Measurements from ENCODE around the gene LCN1.
A peak's percentile ranks its signal among the peaks of the same experiment; 100 is the strongest.

LCN1 gene

GRCh38 chr9:135502168-135502872 is 18.9 kb upstream of the LCN1 start:
- no peak overlapping the region for H3K4me3 ChIP-seq (ENCODE audit: low read depth, low read length)
- no peak for TF ChIP-seq CTCF (IDR thresholded peaks at IDR 0.05; ENCODE audit: low read depth, low read length, missing control alignments)
- DNase-seq (ENCODE audit: low read depth), result no peak

DNA sequence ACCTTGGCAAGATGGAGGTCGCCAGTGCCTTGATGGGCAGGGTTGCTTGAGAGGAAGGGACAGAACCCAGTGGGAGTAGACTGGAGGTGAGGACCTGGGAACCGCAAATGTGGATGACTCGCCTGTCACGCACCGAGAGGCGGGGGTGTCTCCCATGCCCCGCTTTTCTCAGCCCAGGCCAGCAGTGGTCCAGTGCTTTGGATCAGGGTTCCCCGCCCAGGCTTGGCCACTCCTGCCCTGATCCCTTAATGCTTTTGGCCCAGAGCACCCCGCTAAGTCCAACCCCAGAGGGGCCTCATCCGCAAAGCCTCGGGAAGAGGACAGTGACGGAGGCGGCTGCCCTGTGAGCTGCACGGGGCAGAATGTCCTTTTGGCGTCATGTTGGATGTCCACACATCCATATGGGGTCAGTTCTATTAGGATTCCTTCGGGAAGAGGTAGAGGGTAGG is 18.3 kb upstream of the LCN1 start:
- no peak overlapping the region for H3K4me3 ChIP-seq (ENCODE audit: low read depth, low read length)
- no peak for DNase-seq (ENCODE audit: low read depth)
- no peak for TF ChIP-seq CTCF (IDR thresholded peaks at IDR 0.05; ENCODE audit: low read depth, low read length, missing control alignments)

DNA sequence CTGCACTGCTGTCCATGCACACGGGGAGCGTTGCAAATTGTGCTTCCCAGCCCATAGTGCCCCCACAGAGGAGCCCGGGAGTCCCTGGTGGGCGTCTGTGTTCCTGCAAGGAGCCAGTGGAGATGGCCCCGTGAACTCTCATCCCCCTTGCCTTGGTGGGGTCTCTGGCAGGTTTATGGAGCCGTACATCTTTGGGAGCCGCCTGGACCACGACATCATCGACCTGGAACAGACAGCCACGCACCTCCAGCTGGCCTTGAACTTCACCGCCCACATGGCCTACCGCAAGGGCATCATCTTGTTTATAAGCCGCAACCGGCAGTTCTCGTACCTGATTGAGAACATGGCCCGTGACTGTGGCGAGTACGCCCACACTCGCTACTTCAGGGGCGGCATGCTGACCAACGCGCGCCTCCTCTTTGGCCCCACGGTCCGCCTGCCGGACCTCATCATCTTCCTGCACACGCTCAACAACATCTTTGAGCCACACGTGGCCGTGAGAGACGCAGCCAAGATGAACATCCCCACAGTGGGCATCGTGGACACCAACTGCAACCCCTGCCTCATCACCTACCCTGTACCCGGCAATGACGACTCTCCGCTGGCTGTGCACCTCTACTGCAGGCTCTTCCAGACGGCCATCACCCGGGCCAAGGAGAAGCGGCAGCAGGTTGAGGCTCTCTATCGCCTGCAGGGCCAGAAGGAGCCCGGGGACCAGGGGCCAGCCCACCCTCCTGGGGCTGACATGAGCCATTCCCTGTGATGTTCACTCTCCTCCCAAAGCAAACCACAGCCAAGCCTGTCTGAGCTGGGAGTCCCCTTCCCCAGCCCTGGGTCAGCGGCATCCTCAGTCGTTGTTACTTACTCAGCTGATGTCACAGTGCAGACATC is 17.6 kb upstream of the LCN1 start:
- no peak overlapping the region for H3K4me3 ChIP-seq (ENCODE audit: low read depth, low read length)
- TF ChIP-seq CTCF (IDR thresholded peaks at IDR 0.05; ENCODE audit: low read depth, low read length, missing control alignments), result no peak
- DNase-seq (ENCODE audit: low read depth), result no peak

GRCh38 chr9:135504262-135505243 is 16.7 kb upstream of the LCN1 start:
- peak; percentile 90 for TF ChIP-seq CTCF (IDR thresholded peaks at IDR 0.05; ENCODE audit: low read depth, low read length, missing control alignments)
- DNase-seq (ENCODE audit: low read depth), result no peak
- H3K4me3 ChIP-seq (ENCODE audit: low read depth, low read length), result no peak overlapping the region

DNA sequence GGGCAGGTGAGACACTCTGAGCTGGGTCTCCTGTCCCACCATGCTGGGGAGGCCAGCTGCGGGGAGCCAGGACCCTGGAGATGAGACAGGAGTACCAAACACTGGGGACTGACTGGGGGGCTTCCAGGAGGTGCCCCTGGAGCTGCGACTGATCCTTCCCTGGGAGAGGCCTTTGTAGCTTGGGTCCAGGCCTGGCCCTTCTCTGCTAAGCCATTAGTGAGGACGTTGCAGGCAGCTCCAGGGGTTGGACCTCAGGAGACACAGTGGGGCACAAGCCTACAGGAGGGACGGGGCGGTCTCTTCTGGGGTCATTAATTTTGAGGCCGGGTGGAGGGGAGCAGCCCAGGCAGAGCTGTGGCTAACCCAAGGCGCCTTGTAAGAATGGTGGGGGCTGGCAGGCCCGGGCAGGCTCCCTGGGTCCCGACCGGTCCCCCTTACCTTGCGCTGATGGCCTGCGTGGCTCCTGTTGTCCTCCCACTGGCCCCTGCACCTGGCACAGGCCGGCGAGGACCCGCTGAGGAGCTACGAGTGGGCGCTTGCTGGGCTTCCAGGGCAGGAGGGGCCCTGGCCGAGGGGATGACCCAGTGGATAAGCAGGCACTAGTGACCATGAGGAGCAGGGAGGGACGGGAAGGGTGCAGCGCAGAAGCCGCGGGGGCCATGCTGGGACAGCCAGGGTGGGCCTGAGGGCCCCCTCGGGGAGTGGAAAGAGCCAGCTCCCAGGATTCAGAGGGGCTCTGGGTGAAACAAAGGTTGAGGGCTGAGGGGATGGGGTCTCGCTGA is 15.6 kb upstream of the LCN1 start:
- no peak for DNase-seq (ENCODE audit: low read depth)
- no peak overlapping the region for H3K4me3 ChIP-seq (ENCODE audit: low read depth, low read length)
- TF ChIP-seq CTCF (IDR thresholded peaks at IDR 0.05; ENCODE audit: low read depth, low read length, missing control alignments), result no peak

Measured in GM12864 (cell line).